ENCODE results near the gene CLCNKB. TPM values are rescaled to one million over a fixed set of nuclear protein-coding genes. Genes with fewer than 3 reads are reported as not detected.

CLCNKB gene
- total and polyA plus RNA-seq, 2 donors (not counting 3 experiments of a cell fraction or from before 2014, with no cell fraction given) = 0.18 TPM; not detected in 1

DNA sequence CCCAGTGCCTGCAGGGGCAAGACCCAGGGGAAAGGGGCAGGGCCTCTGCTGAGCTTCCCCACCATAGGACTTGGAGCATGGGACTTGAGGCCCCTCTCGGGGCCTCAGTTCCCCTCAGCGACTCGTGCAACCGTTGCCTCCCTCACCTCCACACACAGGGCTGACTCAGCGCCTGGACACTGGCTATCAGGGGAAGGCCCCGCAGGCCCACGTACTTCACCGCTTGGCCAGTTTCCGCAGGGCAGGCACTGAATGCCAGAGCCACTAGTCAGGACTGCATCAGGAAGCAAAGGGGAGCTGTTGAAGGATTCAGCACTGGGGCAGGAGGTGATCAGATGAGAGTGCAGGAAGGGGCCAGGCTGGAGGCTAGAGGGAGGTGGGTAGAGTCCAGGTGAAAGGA is 45.4 kb downstream of the CLCNKB start:
- no TSS peak for BruUV-seq (replicated peaks)
- Histone ChIP-seq H3K9ac (replicated peaks; ENCODE audit: extremely low read depth, insufficient read depth, low read length) (no peak overlapping the region), H3K4me3 (replicated peaks in 1 of 3; ENCODE audit: insufficient read depth in 1 of 3, low read depth in 1 of 3, low read length in 3 of 3) (no peak overlapping the region), H3K4me1 (ENCODE audit: control insufficient read depth, extremely low read depth, insufficient read depth, low read length) (no peaks in the 10 kb centered on the region), H3K4me2 (ENCODE audit: insufficient read depth, low read length) (no peak overlapping the region), H3K79me2 (ENCODE audit: control insufficient read depth, insufficient read depth, low read length) (no peaks in the 10 kb centered on the region), H3K9me1 (replicated peaks; ENCODE audit: control insufficient read depth, extremely low read depth, insufficient read depth, low read length) (no peaks in the 10 kb centered on the region), H3K36me3 (ENCODE audit: control insufficient read depth in 2 of 2, extremely low read depth in 1 of 2, insufficient read depth in 2 of 2, low read length in 2 of 2) (no peaks in the 10 kb centered on the region), H2AFZ (ENCODE audit: low read depth, low read length) (no peak overlapping the region), H3K9me3 (replicated peaks; ENCODE audit: control insufficient read depth, insufficient read depth, low read length) (no peaks in the 10 kb centered on the region), H3K27ac (ENCODE audit: insufficient read depth, low read depth, low read length) (no peak overlapping the region), H3K27me3 (ENCODE audit: control insufficient read depth in 2 of 2, insufficient read depth in 2 of 2, low read length in 2 of 2) (no peaks in the 10 kb centered on the region), H4K20me1 (replicated peaks; ENCODE audit: control insufficient read depth, extremely low read depth, insufficient read depth, low read length) (no peaks in the 10 kb centered on the region)
- POLR2A ChIA-PET = no interaction called here
- dilution Hi-C loops (cut with MboI; ENCODE audit: extremely low pct_ligation_motif_present, low sequenced_read_pairs) (no loop called here), intact Hi-C loops (cut with micrococcal nuclease) (loop anchor here (5.0 kb wide), 1 partner anchor 33 kb away; no protein-coding TSS in a partner anchor)
- peak; percentile 44 for DNase-seq (ENCODE audit: low read depth, low spot score)
- CTCF ChIA-PET = interaction anchor here (0.7 to 1.1 kb wide), 3 partner anchors 17 to 56 kb away, joined by 3 to 4 read pairs (median 3); no protein-coding TSS in a partner anchor
- TF ChIP-seq JUN (IDR thresholded peaks at IDR 0.05; ENCODE audit: borderline replicate concordance, insufficient read depth, insufficient read length, low read depth) (no peak), GATA2 (IDR thresholded peaks at IDR 0.05; ENCODE audit: insufficient read depth, insufficient read length, low read depth, low read length) (no peak), EZH2 (IDR thresholded peaks at IDR 0.05; ENCODE audit: borderline replicate concordance, low read depth, low read length, severe bottlenecking) (no peak), FOS (IDR thresholded peaks at IDR 0.05; ENCODE audit: borderline replicate concordance, insufficient read depth, low read length) (no peak), POLR2A (IDR thresholded peaks at IDR 0.05; ENCODE audit: low read depth, low read length) (no peak), MYC (IDR thresholded peaks at IDR 0.05; ENCODE audit: low read depth, low read length) (no peak), POLR2AphosphoS5 (IDR thresholded peaks at IDR 0.05; ENCODE audit: insufficient read depth, low read depth, low read length) (no peak)
- TF ChIP-seq, protein P1, sequence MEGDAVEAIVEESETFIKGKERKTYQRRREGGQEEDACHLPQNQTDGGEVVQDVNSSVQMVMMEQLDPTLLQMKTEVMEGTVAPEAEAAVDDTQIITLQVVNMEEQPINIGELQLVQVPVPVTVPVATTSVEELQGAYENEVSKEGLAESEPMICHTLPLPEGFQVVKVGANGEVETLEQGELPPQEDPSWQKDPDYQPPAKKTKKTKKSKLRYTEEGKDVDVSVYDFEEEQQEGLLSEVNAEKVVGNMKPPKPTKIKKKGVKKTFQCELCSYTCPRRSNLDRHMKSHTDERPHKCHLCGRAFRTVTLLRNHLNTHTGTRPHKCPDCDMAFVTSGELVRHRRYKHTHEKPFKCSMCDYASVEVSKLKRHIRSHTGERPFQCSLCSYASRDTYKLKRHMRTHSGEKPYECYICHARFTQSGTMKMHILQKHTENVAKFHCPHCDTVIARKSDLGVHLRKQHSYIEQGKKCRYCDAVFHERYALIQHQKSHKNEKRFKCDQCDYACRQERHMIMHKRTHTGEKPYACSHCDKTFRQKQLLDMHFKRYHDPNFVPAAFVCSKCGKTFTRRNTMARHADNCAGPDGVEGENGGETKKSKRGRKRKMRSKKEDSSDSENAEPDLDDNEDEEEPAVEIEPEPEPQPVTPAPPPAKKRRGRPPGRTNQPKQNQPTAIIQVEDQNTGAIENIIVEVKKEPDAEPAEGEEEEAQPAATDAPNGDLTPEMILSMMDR (IDR thresholded peaks at IDR 0.05; ENCODE audit: extremely low read depth in 1 of 2, insufficient read depth in 1 of 2, low read depth in 1 of 2, low read length in 2 of 2) = no peak
- TF ChIP-seq, protein P2, sequence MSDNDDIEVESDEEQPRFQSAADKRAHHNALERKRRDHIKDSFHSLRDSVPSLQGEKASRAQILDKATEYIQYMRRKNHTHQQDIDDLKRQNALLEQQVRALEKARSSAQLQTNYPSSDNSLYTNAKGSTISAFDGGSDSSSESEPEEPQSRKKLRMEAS (IDR thresholded peaks at IDR 0.05; ENCODE audit: insufficient read depth, insufficient read length) = no peak
- FAIRE-seq = no peak
